Activated B cell treated with CpG ODN at 0.5 μM for 24 hours (primary cell): ENCODE results near the gene CFP. TPM values are rescaled to one million over a fixed set of nuclear protein-coding genes. Genes with fewer than 3 reads are reported as not detected.
A peak's percentile ranks its signal among the peaks of the same experiment; 100 is the strongest.

ENCODE experiments used
- ATAC-seq: fragments of 200-7000 bp; cut with Tn5 transposase; one replicate; pipeline ENCODE4 v1.10.0; 2021; ENCODE audit warnings: low read depth, mild to moderate bottlenecking, moderate library complexity
- CTCF ChIA-PET: fragments of 350-600 bp; sonication (Branson Sonifier 250); formaldehyde crosslinking; loops from one replicate; lab custom pipeline; 2021; ENCODE audit warnings: antibody characterized with exemption; lab: Charles Lee
- POLR2A ChIA-PET: fragments of 350-600 bp; sonication (Branson Sonifier 250); formaldehyde crosslinking; loops from one replicate; lab custom pipeline; 2021; ENCODE audit warnings: antibody characterized with exemption; lab: Charles Lee
- DNase-seq: peaks from one replicate; pipeline ENCODE4 v3.0.0; 2022
- H3K27ac Mint-ChIP-seq: one replicate; pipeline ENCODE4 v1.8.0; 2020; ENCODE audit warnings: mixed read lengths
- H3K27me3 Mint-ChIP-seq: one replicate; pipeline ENCODE4 v1.8.0; 2021; ENCODE audit warnings: mixed read lengths
- H3K36me3 Mint-ChIP-seq: one replicate; pipeline ENCODE4 v1.8.0; 2021; ENCODE audit warnings: low read depth, mixed read lengths
- H3K4me1 Mint-ChIP-seq: one replicate; pipeline ENCODE4 v1.8.0; 2021; ENCODE audit warnings: mixed read lengths
- H3K4me3 Mint-ChIP-seq: one replicate; pipeline ENCODE4 v1.8.0; 2020; ENCODE audit warnings: mild to moderate bottlenecking, mixed read lengths
- H3K9me3 Mint-ChIP-seq: one replicate; pipeline ENCODE4 v1.8.0; 2020; ENCODE audit warnings: mixed read lengths
- intact Hi-C: fragments of 100-400 bp; cut with micrococcal nuclease; formaldehyde crosslinking; loops from one replicate; pipeline ENCODE4 v1.15.1; 2024
- total RNA-seq: library from RNA; stranded (reverse); gene quantifications from 2 replicates; pipeline ENCODE4 v1.2.3, GENCODE V29; 2022
- TF ChIP-seq, protein P1 (sequence below): fragments of 200-600 bp; IDR thresholded peaks from one replicate; pipeline ENCODE4 v1.8.0; 2022; ENCODE audit warnings: antibody characterized with exemption, mild to moderate bottlenecking

CFP gene
- total RNA-seq, 1 donor from 2014 or later: 0.91 TPM

DNA sequence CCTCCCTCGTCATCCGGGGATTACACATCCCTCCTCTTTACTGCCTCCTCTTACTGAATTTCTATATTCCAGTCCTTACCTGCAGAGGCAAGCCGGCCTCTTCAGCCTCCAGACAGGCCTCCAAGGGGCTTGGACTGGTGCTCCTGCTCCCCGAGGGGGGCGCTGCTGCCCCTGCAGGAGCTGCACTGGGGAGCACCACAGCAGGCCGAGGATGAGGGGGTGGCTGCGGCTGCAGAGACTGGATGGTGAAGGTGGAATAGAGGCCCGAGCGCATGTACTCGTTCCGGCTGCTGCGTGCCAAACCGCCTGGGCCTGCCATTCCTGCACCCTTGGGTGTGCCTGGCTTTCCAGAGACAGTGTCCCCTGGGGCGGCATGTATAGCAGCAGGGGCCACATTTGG, 9.1 kb upstream of the CFP start:
- intact Hi-C loops: loop anchor here (5.0 kb wide), 2 partner anchors 77 to 447 kb away; partner anchors contain the start of genes ARAF and UBA1
- POLR2A ChIA-PET: no interaction called here
- Mint-ChIP-seq H3K27ac (no peak overlapping the region), H3K27me3 (no peaks in the 10 kb centered on the region), H3K4me3 (no peak overlapping the region), H3K4me1 (peaks cover 11% of the 10 kb centered on the region), H3K9me3 (no peaks in the 10 kb centered on the region), H3K36me3 (peaks cover 55% of the 10 kb centered on the region)
- CTCF ChIA-PET: interaction anchor here (0.5 kb wide), 1 partner anchor 255 kb away, joined by 4 read pairs; no protein-coding TSS in a partner anchor
- no peak for ATAC-seq
- TF ChIP-seq, protein P1, sequence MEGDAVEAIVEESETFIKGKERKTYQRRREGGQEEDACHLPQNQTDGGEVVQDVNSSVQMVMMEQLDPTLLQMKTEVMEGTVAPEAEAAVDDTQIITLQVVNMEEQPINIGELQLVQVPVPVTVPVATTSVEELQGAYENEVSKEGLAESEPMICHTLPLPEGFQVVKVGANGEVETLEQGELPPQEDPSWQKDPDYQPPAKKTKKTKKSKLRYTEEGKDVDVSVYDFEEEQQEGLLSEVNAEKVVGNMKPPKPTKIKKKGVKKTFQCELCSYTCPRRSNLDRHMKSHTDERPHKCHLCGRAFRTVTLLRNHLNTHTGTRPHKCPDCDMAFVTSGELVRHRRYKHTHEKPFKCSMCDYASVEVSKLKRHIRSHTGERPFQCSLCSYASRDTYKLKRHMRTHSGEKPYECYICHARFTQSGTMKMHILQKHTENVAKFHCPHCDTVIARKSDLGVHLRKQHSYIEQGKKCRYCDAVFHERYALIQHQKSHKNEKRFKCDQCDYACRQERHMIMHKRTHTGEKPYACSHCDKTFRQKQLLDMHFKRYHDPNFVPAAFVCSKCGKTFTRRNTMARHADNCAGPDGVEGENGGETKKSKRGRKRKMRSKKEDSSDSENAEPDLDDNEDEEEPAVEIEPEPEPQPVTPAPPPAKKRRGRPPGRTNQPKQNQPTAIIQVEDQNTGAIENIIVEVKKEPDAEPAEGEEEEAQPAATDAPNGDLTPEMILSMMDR: no peak
- DNase-seq: no peak

DNA sequence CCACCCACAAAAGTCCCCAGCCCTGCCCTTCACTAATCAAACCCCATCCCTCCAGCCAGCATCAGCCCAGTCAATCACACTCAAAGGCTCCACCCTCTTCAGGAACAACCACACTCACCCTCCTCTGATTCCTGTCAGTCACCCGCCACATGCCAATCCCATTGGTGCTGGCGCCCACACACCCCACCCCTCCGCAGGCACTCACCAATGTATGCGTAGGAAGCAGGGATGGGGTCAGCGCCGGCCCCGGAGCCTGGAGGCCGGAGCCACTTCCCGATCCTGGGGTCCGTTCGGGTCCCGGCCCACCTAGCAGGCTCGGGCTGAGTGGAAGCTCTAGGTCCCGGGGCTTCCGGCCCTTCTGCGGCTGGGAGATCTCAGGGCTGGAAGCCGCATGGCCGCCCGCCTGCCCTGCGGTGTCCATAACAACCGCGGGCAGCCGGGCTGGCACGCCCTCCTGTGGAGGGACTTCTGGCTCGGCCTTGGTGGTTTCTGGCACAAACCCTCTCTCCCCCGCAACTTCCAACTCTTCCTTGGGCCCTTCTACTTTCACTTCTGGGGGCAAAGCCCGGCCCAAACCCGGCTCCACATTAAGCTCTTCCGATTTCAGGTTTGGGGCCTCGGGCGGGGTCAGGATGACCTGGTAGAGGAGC, 7.9 kb upstream of the CFP start:
- Mint-ChIP-seq H3K4me3 (peak overlapping the region; percentile 63), H3K27me3 (no peaks in the 10 kb centered on the region), H3K27ac (peak overlapping the region; percentile 79), H3K9me3 (no peaks in the 10 kb centered on the region), H3K36me3 (peaks cover 53% of the 10 kb centered on the region), H3K4me1 (peaks cover 12% of the 10 kb centered on the region)
- DNase-seq (no peak), ATAC-seq (peak; percentile 96)
- POLR2A ChIA-PET: no interaction called here
- intact Hi-C loops: loop anchor here (2.0 to 5.0 kb wide), 3 partner anchors 13 to 445 kb away; partner anchors contain the start of genes ARAF, ELK1 and UBA1
- TF ChIP-seq, protein P1: no peak
- CTCF ChIA-PET: no interaction called here

DNA sequence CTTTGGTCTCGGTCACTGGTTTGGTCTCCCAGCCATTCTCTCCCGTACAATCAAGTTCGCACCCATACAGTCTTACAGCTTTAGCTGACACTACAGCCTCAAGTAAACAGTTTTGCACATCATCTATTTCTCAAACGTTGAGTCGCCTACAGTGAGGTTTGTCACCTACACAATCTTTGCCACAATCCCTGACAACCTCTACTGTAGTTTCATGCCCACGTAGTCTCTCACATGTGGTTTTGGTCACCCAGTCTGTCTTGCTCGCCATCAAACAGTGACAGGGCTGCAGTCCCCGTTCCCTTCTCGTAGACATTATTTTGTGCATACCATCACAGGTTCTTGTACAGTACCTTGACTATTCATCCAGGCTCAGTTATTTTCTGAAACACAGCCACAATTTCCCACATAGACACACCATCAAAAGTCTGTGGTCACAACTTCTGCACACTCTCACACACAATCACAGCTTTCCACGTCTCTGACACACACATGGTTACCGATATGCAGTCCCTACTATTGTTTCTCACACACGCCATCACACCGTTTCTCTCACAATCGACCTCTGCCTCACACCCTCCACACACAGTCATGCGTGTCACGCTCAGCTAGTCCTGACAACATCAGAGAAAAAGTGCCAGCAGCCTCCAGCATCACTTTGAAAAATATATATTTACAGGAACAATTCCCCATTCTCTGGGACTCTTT, 5.3 kb upstream of the CFP start:
- ATAC-seq (no peak), DNase-seq (no peak)
- POLR2A ChIA-PET: no interaction called here
- Mint-ChIP-seq H3K9me3 (no peaks in the 10 kb centered on the region), H3K4me1 (peaks cover 20% of the 10 kb centered on the region), H3K27me3 (no peaks in the 10 kb centered on the region), H3K27ac (no peak overlapping the region), H3K36me3 (peaks cover 36% of the 10 kb centered on the region), H3K4me3 (no peak overlapping the region)
- intact Hi-C loops: loop anchor here (5.0 kb wide), 2 partner anchors 73 to 443 kb away; partner anchors contain the start of genes ARAF and UBA1
- CTCF ChIA-PET: no interaction called here
- TF ChIP-seq, protein P1: no peak

DNA sequence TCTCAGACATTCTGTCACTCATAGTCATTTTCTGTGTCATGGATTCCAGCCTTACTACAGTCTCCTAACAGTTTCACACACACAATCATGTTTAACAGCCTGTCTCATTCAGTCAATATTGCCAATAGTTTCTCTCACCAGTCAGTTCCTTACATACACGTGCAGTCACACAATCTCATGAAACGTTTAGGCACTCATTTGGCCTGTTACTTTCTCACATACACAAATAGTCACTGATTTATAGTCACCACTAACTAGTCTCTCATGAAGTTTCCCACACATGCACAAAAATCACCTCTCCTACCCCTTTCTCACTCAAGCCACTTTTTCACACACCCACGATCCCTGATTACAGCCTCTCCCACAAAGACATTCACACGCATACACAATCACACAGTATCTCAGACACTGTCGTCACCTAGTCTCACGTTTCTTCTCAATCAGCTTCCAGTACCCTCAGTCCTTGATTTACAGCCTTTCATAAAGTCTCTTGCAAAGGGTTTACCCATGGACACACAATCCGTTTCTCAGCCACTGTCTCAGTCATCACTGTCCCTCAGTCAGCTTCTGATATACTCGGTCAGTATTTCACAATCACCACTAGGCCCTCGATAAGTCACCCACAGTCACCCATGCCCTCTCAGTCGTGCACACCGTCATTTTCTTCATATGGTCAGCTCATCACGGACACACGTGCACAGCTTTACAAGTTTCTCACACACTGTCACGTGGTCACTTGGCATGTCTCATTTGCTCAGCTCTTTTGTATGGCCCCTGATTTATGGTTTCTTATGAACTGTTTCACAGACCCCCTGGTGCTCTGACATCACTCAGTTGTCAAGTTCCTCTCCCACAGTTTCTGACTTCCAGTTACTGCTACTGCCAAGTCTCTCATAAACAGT, 4.2 kb upstream of the CFP start:
- intact Hi-C loops: no loop called here
- ChIA-PET CTCF (no interaction called here), POLR2A (no interaction called here)
- no peak overlapping the region for H3K27ac Mint-ChIP-seq
- H3K4me1 Mint-ChIP-seq: peaks cover 29% of the 10 kb centered on the region
- H3K27me3 Mint-ChIP-seq: no peaks in the 10 kb centered on the region
- H3K4me3 Mint-ChIP-seq: no peak overlapping the region
- H3K36me3 Mint-ChIP-seq: peaks cover 25% of the 10 kb centered on the region
- ATAC-seq: no peak
- TF ChIP-seq, protein P1: no peak
- no peaks in the 10 kb centered on the region for H3K9me3 Mint-ChIP-seq
- DNase-seq: no peak
